OCI-LY1 (cell line): ENCODE data around the gene ZCCHC3.

Experiments
- H2AFZ ChIP-seq: fragments of 200-600 bp; sonication (generic), shearing (Covaris generic); 2 replicates; pipeline ENCODE4 v1.6.0; 2014; ENCODE audit warnings: antibody characterized with exemption, mild to moderate bottlenecking, low read length
- H3F3A ChIP-seq: fragments of 200-600 bp; sonication (generic), shearing (Covaris generic); 2 replicates; pipeline ENCODE4 v1.6.0; 2014; ENCODE audit warnings: mild to moderate bottlenecking, antibody characterized with exemption, low read length, moderate library complexity; ENCODE audit not compliant: insufficient read depth
- H3K27ac ChIP-seq: fragments of 200-600 bp; sonication (generic); 2 replicates; pipeline ENCODE4 v1.5.1; 2014; ENCODE audit warnings: low read length, mixed run types, mild to moderate bottlenecking, low read depth; ENCODE audit not compliant: poor library complexity, severe bottlenecking
- H3K27me3 ChIP-seq: fragments of 200-600 bp; sonication (generic); 2 replicates; pipeline ENCODE4 v1.6.0; 2014; ENCODE audit warnings: antibody characterized with exemption, mild to moderate bottlenecking, low read length, moderate library complexity; ENCODE audit not compliant: insufficient read depth
- H3K36me3 ChIP-seq: fragments of 200-600 bp; sonication (generic); 2 replicates; pipeline ENCODE4 v1.6.1; 2014; ENCODE audit warnings: mild to moderate bottlenecking, antibody characterized with exemption, low read length, moderate library complexity, mixed read lengths; ENCODE audit not compliant: insufficient read depth
- H3K4me1 ChIP-seq: fragments of 200-600 bp; sonication (generic); 2 replicates; pipeline ENCODE4 v1.5.1; 2014; ENCODE audit warnings: mild to moderate bottlenecking, low read length, moderate library complexity; ENCODE audit not compliant: insufficient read depth, severe bottlenecking
- H3K4me2 ChIP-seq: fragments of 200-600 bp; sonication (generic), shearing (Covaris generic); 2 replicates; pipeline ENCODE4 v1.6.1; 2014; ENCODE audit warnings: low read length
- H3K4me3 ChIP-seq: fragments of 200-600 bp; sonication (generic); 2 replicates; pipeline ENCODE4 v1.5.1; 2014; ENCODE audit warnings: low read length, low read depth, mild to moderate bottlenecking, mixed read lengths; ENCODE audit not compliant: poor library complexity, severe bottlenecking
- H3K79me2 ChIP-seq: fragments of 200-600 bp; shearing (Covaris generic); 2 replicates; pipeline ENCODE4 v1.6.1; 2016; ENCODE audit warnings: mixed run types, low read length, mixed read lengths; ENCODE audit not compliant: insufficient read depth
- H3K9ac ChIP-seq: fragments of 200-600 bp; sonication (generic), shearing (Covaris generic); 2 replicates; pipeline ENCODE4 v1.6.1; 2014; ENCODE audit warnings: mild to moderate bottlenecking, low read length, mixed read lengths
- H3K9me2 ChIP-seq: fragments of 200-600 bp; sonication (generic), shearing (Covaris generic); 2 replicates; pipeline ENCODE4 v1.6.1; 2014; ENCODE audit warnings: low read depth, mild to moderate bottlenecking, low read length, mixed read lengths
- H3K9me3 ChIP-seq: fragments of 200-600 bp; shearing (Covaris generic); 2 replicates; pipeline ENCODE4 v1.6.1; 2014; ENCODE audit warnings: low read length, mixed read lengths
- H4K20me1 ChIP-seq: fragments of 200-600 bp; sonication (generic), shearing (Covaris generic); 2 replicates; pipeline ENCODE4 v1.6.0; 2016; ENCODE audit warnings: mild to moderate bottlenecking, low read length; ENCODE audit not compliant: insufficient read depth
- CTCF ChIP-seq: fragments of 200-600 bp; sonication (generic), shearing (Covaris generic); IDR thresholded peaks from 2 replicates; pipeline ENCODE4 v1.5.1; 2017; ENCODE audit warnings: mild to moderate bottlenecking, antibody characterized with exemption, low read length, moderate library complexity, mixed read lengths
- EZH2 ChIP-seq: fragments of 200-600 bp; sonication (generic), shearing (Covaris generic); IDR thresholded peaks from 2 replicates; pipeline ENCODE4 v1.8.0; 2017; ENCODE audit warnings: borderline replicate concordance, mixed run types, mild to moderate bottlenecking, antibody characterized with exemption, low read length, moderate library complexity, mixed read lengths

The ZCCHC3 gene

DNA sequence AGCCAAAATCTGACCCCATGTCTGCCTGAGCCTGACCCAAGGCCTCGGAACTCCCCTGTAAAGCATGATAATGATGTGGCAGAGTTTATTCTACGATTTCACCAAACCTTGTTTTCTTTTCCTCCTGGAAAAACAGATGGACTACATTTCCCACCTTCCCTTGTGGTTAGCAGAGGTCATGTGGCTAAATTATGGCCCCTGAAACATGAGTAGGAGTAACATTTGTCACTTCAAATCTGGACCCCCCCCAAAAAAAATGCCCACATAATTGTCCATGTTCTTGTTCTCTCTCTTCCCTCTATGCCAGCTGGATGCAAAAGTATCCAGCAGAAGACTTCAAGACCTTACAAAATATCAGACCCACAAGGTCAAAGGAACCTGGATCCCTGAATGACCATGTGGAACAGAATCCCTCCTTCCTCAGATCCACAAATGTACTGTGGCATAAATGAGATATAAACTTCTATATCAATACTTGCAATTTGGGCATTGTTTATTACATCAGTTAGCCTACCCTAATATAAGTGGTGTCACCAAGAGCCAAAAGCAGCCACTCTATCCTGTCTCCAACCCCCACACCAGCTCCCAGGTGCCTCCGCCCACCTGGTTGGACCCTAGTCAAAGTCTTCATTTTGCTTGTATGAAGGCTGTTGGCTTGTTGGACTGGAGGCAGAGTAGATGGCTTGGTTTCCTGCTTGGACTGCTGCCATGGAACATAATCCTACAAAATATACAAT is 8.2 kb upstream of the ZCCHC3 start:
- H3K4me2 ChIP-seq, result peak overlapping the region; percentile 99
- H2AFZ ChIP-seq, result no peak overlapping the region
- H3K9me3 ChIP-seq, result no peaks in the 10 kb centered on the region
- H3K27ac ChIP-seq, result no peak overlapping the region
- H3K9me2 ChIP-seq, result no peaks in the 10 kb centered on the region
- H3K4me3 ChIP-seq, result peak overlapping the region; percentile 77
- TF ChIP-seq EZH2 (no peak), CTCF (no peak)
- peak overlapping the region; percentile 90 for H3K9ac ChIP-seq
- no peaks in the 10 kb centered on the region for H3F3A ChIP-seq
- H4K20me1 ChIP-seq, result no peaks in the 10 kb centered on the region
- peaks cover 23% of the 10 kb centered on the region for H3K4me1 ChIP-seq
- H3K27me3 ChIP-seq, result no peaks in the 10 kb centered on the region
- no peaks in the 10 kb centered on the region for H3K79me2 ChIP-seq
- H3K36me3 ChIP-seq, result no peaks in the 10 kb centered on the region

DNA sequence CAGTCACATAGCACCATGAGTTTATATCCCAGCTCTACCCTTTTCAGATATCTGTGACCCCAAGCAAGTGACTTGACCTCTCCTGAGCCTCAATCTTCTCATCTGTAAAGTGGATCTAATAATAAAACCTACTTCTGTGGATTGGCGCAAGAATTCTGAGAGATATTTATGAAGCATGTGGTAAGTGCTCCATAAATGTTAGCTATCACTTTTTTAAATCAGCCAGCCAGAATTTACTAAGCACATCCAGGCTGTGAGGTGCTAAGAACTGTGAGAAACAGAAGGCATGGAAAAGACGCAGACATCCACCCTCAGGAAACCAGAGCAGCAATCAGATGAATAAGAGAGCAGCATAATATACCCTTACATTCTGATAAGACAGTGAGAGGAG is 7.7 kb upstream of the ZCCHC3 start:
- peak overlapping the region; percentile 77 for H3K4me3 ChIP-seq
- H3K9me3 ChIP-seq, result no peaks in the 10 kb centered on the region
- peak overlapping the region; percentile 99 for H3K4me2 ChIP-seq
- no peak overlapping the region for H3K27ac ChIP-seq
- H3K36me3 ChIP-seq, result no peaks in the 10 kb centered on the region
- H2AFZ ChIP-seq, result peak overlapping the region; percentile 99
- no peaks in the 10 kb centered on the region for H3K27me3 ChIP-seq
- H3K9ac ChIP-seq, result peak overlapping the region; percentile 90
- TF ChIP-seq CTCF (no peak), EZH2 (no peak)
- H3K9me2 ChIP-seq, result no peaks in the 10 kb centered on the region
- peaks cover 23% of the 10 kb centered on the region for H3K4me1 ChIP-seq
- H3K79me2 ChIP-seq, result no peaks in the 10 kb centered on the region
- H4K20me1 ChIP-seq, result no peaks in the 10 kb centered on the region
- H3F3A ChIP-seq, result no peaks in the 10 kb centered on the region

- Histone ChIP-seq H4K20me1 (no peaks in the 10 kb centered on the region), H2AFZ (peak within 1 kb of the TSS; percentile 99), H3K9ac (peak within 1 kb of the TSS; percentile 90), H3K27me3 (no peaks in the 10 kb centered on the region), H3K79me2 (no peaks in the 10 kb centered on the region), H3K4me2 (peak within 1 kb of the TSS; percentile 99), H3K36me3 (no peaks in the 10 kb centered on the region), H3K4me3 (peak within 1 kb of the TSS; percentile 77), H3K9me3 (no peaks in the 10 kb centered on the region), H3K9me2 (no peaks in the 10 kb centered on the region), H3K27ac (no peak within 1 kb of the TSS), H3F3A (no peaks in the 10 kb centered on the region), H3K4me1 (peaks cover 23% of the 10 kb centered on the region)
- TF ChIP-seq EZH2, result no peak
- TF ChIP-seq CTCF, result no peak; the same call in 1 of the 2 replicates
These were observed 7.1 kb upstream of the ZCCHC3 start, which contains the start of gene C20orf96 for GRCh38 chr20:290084-290831. C20orf96 (minus strand) TSS chr20:290750; CDS start chr20:290610, 140 bp downstream.
